HG03521 (cell line): ENCODE data around the gene NEGR1.

ENCODE experiments used
- ATAC-seq: cut with Tn5 transposase; IDR thresholded peaks from one replicate; pipeline ENCODE4 v1.9.1; 2021; ENCODE audit warnings: mild to moderate bottlenecking, moderate library complexity; ENCODE audit not compliant: unreplicated experiment

The NEGR1 gene

GRCh38 chr1:71650119-71650518 is 632.2 kb downstream of the NEGR1 start:
- ATAC-seq = no peak

DNA sequence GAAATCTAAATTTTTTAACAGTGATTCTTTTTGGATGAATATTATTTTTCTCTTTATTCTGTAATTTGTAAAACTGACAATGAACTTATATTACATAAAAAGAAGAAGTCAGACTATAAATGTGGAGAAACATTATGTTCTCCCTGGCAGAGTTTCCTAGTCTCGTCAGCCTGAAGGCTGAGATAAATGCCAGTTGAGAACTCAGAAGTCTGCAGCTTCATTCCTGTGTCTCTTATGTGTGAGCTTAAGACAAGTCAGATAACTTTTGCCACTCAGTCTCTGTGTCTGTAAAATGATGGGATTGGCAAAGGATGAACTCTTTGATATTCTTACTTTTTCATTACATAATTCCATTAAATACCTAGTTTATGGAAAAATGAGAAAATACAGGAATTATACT is 632.7 kb downstream of the NEGR1 start:
- no peak for ATAC-seq

DNA sequence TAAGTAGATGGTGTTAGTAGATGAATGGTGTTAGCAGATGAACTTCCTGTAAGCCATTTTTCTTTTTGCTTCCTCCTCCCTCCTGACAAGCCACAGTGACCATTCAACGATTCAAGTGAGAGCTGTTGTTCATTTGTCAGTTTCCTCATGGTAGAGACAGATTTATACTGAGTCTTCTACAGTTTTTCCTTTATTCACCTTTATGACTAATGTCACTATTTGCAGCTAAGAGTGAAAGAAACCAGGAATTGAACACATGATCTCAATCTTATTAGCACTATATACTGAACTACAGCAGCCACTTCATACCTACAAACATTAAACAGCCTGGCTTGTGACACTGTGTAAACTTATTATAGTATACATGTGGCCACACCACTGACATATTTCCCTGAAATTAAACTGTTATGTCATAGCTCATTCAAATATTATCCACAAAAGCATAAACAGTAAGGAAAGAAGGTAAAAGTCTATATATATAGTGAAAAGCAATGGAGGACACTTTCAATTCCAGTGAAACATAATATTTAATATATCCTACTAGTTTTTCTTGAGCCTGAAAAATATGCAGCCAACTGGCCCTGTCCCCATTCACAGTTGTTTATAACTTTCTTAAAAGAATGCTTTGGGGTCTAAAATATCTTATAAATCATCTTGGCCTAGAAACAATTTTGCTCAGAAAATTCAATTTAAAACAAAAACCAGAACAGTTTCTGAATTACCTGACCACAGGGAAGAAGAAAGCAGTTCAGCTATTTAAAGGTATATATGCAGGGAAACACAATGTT is 634.6 kb downstream of the NEGR1 start:
- no peak for ATAC-seq

DNA sequence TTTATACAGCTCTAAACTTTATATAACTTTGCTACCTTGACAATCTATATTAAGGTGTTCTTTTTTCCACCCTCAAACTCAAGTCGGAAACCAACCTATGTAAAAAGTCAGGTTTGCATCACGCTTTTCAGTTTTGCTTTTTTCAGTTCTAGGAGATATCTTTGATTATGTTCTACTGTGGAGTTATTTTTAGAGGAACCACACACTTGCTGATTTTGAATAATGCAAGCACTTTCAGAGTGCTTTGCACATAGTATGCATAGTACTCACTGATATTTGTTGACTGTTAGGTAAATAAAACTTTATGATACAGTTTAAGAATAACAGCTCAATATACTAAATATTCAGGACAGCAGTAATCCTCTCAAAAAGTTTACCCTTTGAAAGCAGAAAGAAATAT is 637.3 kb downstream of the NEGR1 start:
- no peak for ATAC-seq

- ATAC-seq = no peak
Measured at GRCh38 chr1:71641903-71642302, 640.4 kb downstream of the NEGR1 start.

DNA sequence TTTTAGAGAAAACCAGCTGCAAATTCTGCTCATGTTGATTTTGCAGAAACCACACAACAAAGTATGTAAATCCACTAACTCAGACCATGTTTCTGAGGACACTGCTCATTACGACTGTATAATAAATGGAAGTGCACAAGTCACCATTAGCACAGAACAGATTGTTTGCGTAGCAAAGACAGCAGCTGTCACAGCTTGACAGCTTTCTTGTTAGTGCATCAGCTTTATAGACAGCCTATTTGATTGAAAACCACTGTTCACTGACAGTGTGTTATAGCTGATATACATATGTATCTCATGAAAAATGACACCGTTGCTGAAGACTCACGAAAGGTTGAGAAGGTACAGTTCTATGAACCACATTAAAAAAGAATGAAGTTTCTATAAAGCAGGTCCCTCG is 641.3 kb downstream of the NEGR1 start:
- ATAC-seq = no peak

- ATAC-seq = no peak
Measured at GRCh38 chr1:71640116-71640515, 642.2 kb downstream of the NEGR1 start.

DNA sequence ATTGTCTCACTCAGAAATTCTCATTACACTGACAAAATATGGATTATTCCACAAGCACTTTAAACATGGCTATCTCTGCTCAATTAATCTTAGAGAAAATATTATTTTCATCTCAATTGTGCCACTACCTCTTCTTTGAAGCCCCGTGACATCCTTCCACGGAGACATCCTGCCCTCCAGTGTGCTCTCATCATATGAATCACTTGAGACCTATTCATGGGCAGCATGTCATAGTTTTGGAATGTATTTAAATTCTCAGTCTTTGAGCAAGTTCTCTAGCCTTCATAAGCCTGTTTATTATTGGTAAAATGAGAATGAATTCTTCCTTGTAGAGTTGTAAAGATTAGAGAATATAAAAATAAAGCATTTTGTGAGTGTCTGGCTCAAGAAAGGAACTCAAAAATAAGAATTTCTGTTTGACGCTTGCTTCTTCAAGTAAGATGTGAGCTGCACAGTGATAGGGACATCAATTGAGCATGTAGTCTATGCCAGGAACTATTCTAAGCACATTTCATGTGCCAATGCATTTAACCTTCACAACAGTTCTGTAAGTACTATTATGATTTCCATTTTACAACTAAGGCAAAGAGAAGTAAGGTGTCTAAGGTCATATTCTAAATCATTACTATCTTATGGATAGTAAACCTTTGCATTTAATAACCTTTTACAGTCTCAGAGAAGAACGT is 644.1 kb downstream of the NEGR1 start:
- no peak for ATAC-seq

DNA sequence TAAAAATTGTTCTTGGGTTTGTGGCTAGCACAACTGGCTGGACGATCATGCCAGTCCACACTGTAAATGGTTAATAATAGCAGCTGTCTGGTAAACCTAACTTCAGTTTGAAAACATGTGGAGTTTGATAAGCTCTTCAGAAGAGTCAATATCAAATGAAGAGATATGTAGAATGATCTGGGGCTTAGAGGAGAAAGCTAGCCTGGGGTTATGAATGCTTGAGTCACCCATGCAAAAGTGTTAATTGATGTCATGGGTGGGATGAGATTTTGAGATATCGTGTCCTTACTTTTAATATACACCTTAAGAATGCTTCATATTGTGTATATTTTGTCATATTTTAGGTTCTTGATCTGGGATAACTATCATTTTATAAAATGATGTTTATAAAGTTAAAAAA is 646.8 kb downstream of the NEGR1 start:
- ATAC-seq = no peak

DNA sequence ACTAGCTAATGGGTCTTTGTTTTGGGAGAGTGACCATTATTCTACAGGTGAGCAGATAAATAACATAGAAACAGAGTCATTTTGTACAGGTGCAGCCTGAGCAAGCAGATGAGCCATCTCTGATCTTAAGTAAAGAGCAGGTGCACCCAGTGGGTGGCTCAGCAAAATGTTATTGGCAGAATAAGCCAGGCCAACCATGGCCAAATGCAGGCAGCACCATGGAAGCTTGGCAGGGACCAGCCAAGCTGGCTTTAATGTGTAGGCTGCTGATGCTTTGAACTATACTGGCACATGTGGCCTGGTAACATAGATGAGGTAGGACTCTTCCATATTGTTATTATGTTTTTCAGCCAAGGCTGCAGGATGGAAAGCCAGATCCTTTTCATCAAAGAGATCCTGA is 648.2 kb downstream of the NEGR1 start:
- ATAC-seq = no peak

DNA sequence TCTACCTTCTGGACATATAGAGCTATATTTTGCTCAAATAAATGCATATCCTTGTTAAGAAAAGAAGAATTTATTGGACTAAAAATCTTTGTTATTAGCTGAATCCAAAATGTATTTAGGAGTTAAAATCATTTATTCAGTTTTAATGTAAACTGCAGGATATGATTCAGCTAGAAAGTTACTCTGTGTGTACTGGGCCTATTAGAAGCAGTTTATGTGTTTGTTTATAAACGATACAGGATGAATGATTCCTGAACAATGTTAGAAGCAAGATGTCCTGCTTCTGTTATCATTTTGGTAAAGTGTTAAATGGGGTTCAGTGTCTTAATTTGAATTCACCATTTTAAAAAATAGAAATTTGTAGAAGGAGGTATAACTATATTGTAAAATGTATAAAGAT is 652.3 kb downstream of the NEGR1 start:
- ATAC-seq = no peak

- no peak for ATAC-seq
Measured at GRCh38 chr1:71625004-71625403, 657.3 kb downstream of the NEGR1 start.

- ATAC-seq = no peak
Measured at GRCh38 chr1:71623888-71624287, 658.5 kb downstream of the NEGR1 start.

- ATAC-seq = no peak
Measured at GRCh38 chr1:71621785-71622184, 660.6 kb downstream of the NEGR1 start.

DNA sequence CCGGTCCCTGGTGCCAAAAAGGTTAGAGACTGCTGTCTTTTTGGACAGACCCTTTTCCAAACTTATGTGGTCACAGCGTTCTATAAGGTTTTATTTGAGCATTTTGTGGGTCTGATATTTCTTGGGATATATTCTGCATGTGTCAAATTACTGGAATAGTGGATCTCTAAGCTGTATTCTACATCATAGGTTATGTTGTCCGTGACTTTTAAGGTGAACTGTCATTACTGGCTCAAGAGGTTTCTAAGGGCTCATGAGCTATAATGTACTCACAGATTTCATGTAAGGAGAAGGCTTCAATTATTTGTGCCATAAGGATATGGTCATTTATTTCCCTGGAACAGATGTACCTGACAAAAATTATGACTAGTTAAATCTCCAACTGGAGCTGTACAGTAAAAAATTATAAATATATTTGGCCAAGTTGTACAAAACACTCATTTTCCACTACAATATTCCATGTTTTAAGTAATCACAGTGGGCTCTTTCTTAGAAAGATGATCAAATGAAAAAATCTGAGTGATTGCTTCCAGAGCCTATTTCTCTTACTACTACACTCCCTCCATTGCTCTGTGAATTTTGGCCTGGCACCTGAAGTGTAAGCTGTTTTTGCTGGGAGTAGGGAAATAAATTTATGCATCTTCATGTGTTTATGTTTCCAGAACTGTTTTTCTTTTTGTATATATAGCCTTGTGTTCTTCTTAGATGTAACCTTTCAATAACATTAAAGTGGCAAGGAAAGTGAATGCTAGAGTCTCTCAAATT is 663.4 kb downstream of the NEGR1 start:
- no peak for ATAC-seq

GRCh38 chr1:71618191-71618590 is 664.1 kb downstream of the NEGR1 start:
- ATAC-seq = no peak

GRCh38 chr1:71610476-71610875 is 671.9 kb downstream of the NEGR1 start:
- no peak for ATAC-seq

GRCh38 chr1:71603044-71603776 is 679.1 kb downstream of the NEGR1 start:
- ATAC-seq = no peak

DNA sequence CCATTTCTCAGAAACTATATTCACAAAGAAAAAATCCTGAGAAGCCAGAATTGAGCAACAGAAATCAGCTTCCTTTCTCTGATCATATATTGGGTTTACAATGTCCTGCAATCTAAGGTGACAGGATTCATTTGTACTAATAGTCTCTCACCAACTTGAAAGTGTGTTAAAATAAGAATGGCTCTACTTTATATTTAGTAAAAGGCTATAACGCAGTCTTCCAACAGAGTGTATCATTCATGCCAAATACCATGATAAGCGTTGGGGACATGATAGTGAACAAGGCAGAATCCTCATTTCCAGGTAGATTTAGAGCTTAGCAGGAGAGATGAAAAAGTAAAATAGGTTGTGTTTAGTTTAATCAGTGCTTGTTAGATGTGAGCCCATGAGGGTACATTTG is 682.3 kb downstream of the NEGR1 start:
- ATAC-seq = no peak

DNA sequence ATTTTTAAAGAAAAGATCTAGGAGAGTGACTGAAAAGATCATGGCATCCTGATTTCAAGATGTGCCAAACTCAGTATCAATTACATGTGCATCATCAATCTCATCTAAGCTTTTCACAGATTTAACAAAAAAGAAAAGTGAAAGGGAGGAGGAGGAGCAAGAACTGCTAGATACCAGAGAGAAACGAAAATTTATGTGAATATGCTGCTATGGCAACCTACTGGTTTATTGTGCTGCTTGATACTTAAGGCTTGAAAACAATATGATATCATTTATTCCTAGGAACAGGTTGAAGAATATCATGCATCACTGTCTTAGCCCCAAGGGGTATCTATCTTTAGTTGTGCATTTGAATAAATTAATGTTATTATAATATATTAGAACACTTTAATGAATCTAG is 683.0 kb downstream of the NEGR1 start:
- ATAC-seq = no peak

GRCh38 chr1:71593523-71593922 is 688.8 kb downstream of the NEGR1 start:
- ATAC-seq = no peak
